ENCODE measurements around the gene EBPL. TPM values are rescaled to one million over a fixed set of nuclear protein-coding genes. Genes with fewer than 3 reads are reported as not detected.

Gene EBPL
- total RNA-seq, 1 donor from 2014 or later: 82.9 TPM

- Mint-ChIP-seq H3K36me3 (peaks cover 37% of the 10 kb centered on the region), H3K27me3 (ENCODE audit: insufficient read depth, low read depth) (no peaks in the 10 kb centered on the region), H3K27ac (no peak overlapping the region), H3K4me1 (peaks cover 15% of the 10 kb centered on the region), H3K4me3 (no peak overlapping the region), H3K9me3 (peaks cover 15% of the 10 kb centered on the region)
- Histone ChIP-seq H3K9me3 (ENCODE audit: low read depth) (no peaks in the 10 kb centered on the region), H3K4me2 (no peak overlapping the region), H4K20me1 (ENCODE audit: low read depth) (peaks cover 7% of the 10 kb centered on the region), H3F3A (ENCODE audit: low read depth) (no peaks in the 10 kb centered on the region), H3K27me3 (no peaks in the 10 kb centered on the region), H3K79me2 (ENCODE audit: low read depth) (peaks cover 7% of the 10 kb centered on the region), H3K27ac (no peak overlapping the region), H3K4me3 (no peak overlapping the region), H3K4me1 (no peaks in the 10 kb centered on the region), H3K9ac (no peak overlapping the region), H2AFZ (replicated peaks) (no peak overlapping the region), H3K36me3 (no peaks in the 10 kb centered on the region)
- DNase-seq (ENCODE audit: low spot score): peak; percentile 8
- no peak for TF ChIP-seq EZH2 (IDR thresholded peaks at IDR 0.05)
- TF ChIP-seq CTCF (IDR thresholded peaks at IDR 0.05): no peak
- TF ChIP-seq EZH2phosphoT487 (IDR thresholded peaks at IDR 0.05): no peak
These were observed 9.3 kb downstream of the EBPL start for GRCh38 chr13:49681842-49682435.

- Histone ChIP-seq H4K20me1 (ENCODE audit: low read depth) (peaks cover 7% of the 10 kb centered on the region), H3K27ac (no peak overlapping the region), H3K79me2 (ENCODE audit: low read depth) (peaks cover 7% of the 10 kb centered on the region), H3K4me2 (no peak overlapping the region), H3K9me3 (ENCODE audit: low read depth) (no peaks in the 10 kb centered on the region), H3F3A (ENCODE audit: low read depth) (no peaks in the 10 kb centered on the region), H3K36me3 (no peaks in the 10 kb centered on the region), H3K27me3 (no peaks in the 10 kb centered on the region), H3K4me3 (no peak overlapping the region), H2AFZ (replicated peaks) (no peak overlapping the region), H3K9ac (no peak overlapping the region), H3K4me1 (no peaks in the 10 kb centered on the region)
- peaks cover 45% of the 10 kb centered on the region for H3K36me3 Mint-ChIP-seq
- no peak overlapping the region for H3K27ac Mint-ChIP-seq
- no peak overlapping the region for H3K4me3 Mint-ChIP-seq
- TF ChIP-seq EZH2 (IDR thresholded peaks at IDR 0.05): no peak
- TF ChIP-seq EZH2phosphoT487 (IDR thresholded peaks at IDR 0.05): no peak
- TF ChIP-seq CTCF (IDR thresholded peaks at IDR 0.05): no peak
- H3K4me1 Mint-ChIP-seq: peaks cover 11% of the 10 kb centered on the region
- H3K9me3 Mint-ChIP-seq: peaks cover 27% of the 10 kb centered on the region
- DNase-seq (ENCODE audit: low spot score): no peak
- no peaks in the 10 kb centered on the region for H3K27me3 Mint-ChIP-seq (ENCODE audit: insufficient read depth, low read depth)
These were observed 12.0 kb downstream of the EBPL start for GRCh38 chr13:49679246-49679645.

- H3K27ac ChIP-seq: no peak overlapping the region
- peaks cover 11% of the 10 kb centered on the region for H3K4me1 Mint-ChIP-seq
- H3K9me3 Mint-ChIP-seq: peaks cover 27% of the 10 kb centered on the region
- no peaks in the 10 kb centered on the region for H3K27me3 Mint-ChIP-seq (ENCODE audit: insufficient read depth, low read depth)
- DNase-seq (ENCODE audit: low spot score): no peak
- peaks cover 7% of the 10 kb centered on the region for H4K20me1 ChIP-seq (ENCODE audit: low read depth)
- peaks cover 7% of the 10 kb centered on the region for H3K79me2 ChIP-seq (ENCODE audit: low read depth)
- no peak overlapping the region for H3K4me3 ChIP-seq
- no peaks in the 10 kb centered on the region for H3K9me3 ChIP-seq (ENCODE audit: low read depth)
- no peak overlapping the region for H3K27ac Mint-ChIP-seq
- no peaks in the 10 kb centered on the region for H3F3A ChIP-seq (ENCODE audit: low read depth)
- peaks cover 46% of the 10 kb centered on the region for H3K36me3 Mint-ChIP-seq
- no peak for TF ChIP-seq EZH2 (IDR thresholded peaks at IDR 0.05)
- no peak for TF ChIP-seq CTCF (IDR thresholded peaks at IDR 0.05)
- no peak for TF ChIP-seq EZH2phosphoT487 (IDR thresholded peaks at IDR 0.05)
- no peaks in the 10 kb centered on the region for H3K4me1 ChIP-seq
- no peak overlapping the region for H2AFZ ChIP-seq (replicated peaks)
- H3K36me3 ChIP-seq: no peaks in the 10 kb centered on the region
- no peak overlapping the region for H3K9ac ChIP-seq
- H3K4me2 ChIP-seq: no peak overlapping the region
- no peaks in the 10 kb centered on the region for H3K27me3 ChIP-seq
- no peak overlapping the region for H3K4me3 Mint-ChIP-seq
These were observed 12.9 kb downstream of the EBPL start for GRCh38 chr13:49678191-49678914.

Measured in neural progenitor cell (in vitro differentiated cells).